ENCODE measurements around the gene CSNK1D.

DNA sequence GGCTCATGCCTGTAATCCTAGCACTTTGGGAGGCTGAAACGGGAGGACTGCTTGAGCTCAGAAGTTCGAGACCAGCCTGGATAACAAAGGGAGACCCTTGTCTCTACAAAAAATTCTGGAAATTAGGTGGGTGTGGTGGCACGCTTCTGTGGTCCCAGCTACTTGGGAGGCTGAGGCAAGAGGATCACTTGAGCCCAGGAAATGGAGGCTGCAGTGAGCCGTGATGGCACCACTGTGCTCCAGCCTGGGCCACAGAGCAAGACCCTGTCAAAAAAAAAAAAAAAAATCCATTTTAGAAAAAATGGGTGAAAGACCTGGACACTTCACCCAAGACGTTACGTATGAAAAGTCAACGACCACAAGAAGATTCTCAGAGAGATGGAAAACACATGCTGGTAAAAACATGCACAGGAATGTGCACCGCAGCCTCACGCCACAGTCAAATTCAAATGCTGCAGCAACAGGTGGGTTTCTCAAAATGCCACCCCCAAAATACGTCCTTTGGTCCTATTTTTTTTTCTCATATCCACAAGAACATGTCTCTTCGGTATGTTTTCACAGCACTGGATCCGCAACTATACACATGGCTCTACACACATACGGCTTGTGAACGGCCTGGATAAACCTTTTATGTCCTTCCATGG, 17.1 kb downstream of the CSNK1D start:
- TF ChIP-seq CTCF (IDR thresholded peaks at IDR 0.05; ENCODE audit: borderline replicate concordance, extremely low read depth, low read length, poor library complexity, severe bottlenecking) (no peak), EZH2 (IDR thresholded peaks at IDR 0.05; ENCODE audit: borderline replicate concordance, low read depth, low read length, severe bottlenecking) (no peak)
